ENCODE data around the gene BMX.

Gene BMX

DNA sequence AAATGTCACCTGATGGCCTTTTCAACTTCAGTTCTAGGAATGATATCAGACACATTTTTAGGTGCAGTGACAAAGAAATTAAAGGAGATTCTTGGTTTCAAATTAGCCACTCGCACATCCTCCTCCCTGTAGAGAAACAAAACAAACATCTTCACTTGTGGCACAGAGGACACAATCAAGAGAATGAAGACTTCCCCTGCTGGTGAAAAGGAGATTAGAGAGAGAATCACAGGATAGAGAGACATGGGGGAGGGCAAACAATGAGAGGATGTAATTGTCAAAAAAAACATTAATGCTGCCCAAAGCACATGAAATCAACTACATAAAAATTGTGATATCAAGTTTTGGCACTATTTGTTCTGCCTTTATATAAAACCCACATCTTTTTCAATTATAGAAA, 65.6 kb downstream of the BMX start:
- Histone ChIP-seq H3K4me1 (no peaks in the 10 kb centered on the region), H3K27me3 (no peaks in the 10 kb centered on the region), H3K9me3 (no peaks in the 10 kb centered on the region), H3K4me3 (ENCODE audit: low read depth, low read length) (no peak overlapping the region), H3K36me3 (no peaks in the 10 kb centered on the region)
- no peak for DNase-seq
- TF ChIP-seq, protein P1, sequence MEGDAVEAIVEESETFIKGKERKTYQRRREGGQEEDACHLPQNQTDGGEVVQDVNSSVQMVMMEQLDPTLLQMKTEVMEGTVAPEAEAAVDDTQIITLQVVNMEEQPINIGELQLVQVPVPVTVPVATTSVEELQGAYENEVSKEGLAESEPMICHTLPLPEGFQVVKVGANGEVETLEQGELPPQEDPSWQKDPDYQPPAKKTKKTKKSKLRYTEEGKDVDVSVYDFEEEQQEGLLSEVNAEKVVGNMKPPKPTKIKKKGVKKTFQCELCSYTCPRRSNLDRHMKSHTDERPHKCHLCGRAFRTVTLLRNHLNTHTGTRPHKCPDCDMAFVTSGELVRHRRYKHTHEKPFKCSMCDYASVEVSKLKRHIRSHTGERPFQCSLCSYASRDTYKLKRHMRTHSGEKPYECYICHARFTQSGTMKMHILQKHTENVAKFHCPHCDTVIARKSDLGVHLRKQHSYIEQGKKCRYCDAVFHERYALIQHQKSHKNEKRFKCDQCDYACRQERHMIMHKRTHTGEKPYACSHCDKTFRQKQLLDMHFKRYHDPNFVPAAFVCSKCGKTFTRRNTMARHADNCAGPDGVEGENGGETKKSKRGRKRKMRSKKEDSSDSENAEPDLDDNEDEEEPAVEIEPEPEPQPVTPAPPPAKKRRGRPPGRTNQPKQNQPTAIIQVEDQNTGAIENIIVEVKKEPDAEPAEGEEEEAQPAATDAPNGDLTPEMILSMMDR (IDR thresholded peaks at IDR 0.05; ENCODE audit: low read depth, low read length), result peak; percentile 18; the same call in 1 of the 2 replicates

DNA sequence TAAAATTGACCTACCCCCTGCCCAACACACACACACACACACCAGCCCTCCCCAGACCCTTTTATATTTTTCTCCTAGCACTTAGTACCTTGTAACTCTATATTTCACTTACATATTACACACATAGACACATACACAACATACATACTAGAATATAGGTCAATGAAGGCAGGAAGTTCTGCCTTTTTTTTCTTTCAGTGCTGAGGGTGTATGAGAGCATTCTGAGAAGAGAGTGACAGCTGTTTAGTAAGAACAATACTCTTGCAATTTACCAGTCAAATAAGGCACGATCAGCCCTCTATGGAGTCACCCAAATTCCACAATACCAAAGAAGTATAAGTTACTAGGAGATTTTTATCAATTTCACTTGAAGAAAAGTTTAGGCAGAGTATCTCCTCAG, 66.7 kb downstream of the BMX start:
- H3K36me3 ChIP-seq, result no peaks in the 10 kb centered on the region
- no peaks in the 10 kb centered on the region for H3K4me1 ChIP-seq
- H3K4me3 ChIP-seq (ENCODE audit: low read depth, low read length), result no peak overlapping the region
- TF ChIP-seq, protein P1 (IDR thresholded peaks at IDR 0.05; ENCODE audit: low read depth, low read length), result no peak
- H3K27me3 ChIP-seq, result no peaks in the 10 kb centered on the region
- no peaks in the 10 kb centered on the region for H3K9me3 ChIP-seq
- no peak for DNase-seq

DNA sequence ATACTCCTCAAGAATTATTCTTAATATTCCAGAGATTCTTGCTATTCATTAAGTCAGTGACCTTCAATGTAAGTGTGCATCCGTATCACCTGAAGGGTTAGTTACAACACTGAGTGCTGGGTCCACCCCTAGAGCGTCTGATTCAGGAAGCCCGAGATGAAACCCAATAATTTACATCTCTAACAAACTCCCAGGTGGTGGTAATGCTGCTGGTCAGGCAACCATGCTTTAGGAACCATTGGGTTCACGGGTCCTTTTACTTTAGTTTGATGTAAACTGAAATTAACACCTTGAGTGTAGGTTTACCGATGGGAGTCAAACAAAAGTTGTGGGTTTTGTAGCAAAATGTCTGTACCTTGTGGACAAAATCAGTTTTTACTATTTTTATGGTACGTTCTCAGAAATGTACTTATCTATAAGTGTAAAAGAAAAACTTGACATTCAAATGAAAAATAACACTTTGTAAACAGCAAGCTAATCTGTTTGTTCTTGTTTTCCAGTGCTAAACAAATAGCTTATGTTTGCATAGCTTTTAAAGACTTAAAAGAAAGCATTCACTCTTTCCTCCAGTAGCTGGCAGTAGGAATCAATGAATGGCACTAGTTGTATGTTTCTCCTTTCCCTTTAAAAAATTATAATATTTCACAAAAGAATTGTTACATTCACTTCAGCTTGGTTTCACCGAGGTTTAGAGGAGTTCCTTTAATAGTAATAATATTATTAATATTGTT, 67.4 kb downstream of the BMX start:
- Histone ChIP-seq H3K4me1 (no peaks in the 10 kb centered on the region), H3K27me3 (no peaks in the 10 kb centered on the region), H3K9me3 (no peaks in the 10 kb centered on the region), H3K4me3 (ENCODE audit: low read depth, low read length) (no peak overlapping the region), H3K36me3 (no peaks in the 10 kb centered on the region)
- DNase-seq, result no peak
- TF ChIP-seq, protein P1 (IDR thresholded peaks at IDR 0.05; ENCODE audit: low read depth, low read length), result 0 out of 2 replicates have a peak, but pooled peaks have one; percentile 6

DNA sequence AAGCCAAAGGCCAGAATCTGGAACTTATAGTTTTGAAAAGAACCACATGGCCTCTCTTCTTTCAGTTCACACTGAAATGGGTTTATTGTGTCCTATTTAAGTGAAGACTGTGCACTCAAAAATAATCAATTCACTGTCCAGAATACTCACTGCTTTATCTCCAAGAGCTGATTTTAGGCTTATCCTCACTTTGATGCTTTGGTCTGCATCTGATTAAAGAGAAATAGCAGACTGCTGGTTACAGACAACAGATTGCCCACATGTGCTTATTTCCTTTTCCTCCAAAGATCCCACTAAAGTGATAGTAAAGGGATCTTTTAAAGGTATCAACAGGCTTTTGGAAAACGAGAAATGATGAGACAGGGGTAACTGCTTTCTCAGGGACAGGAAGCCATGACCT, 69.5 kb downstream of the BMX start:
- Histone ChIP-seq H3K9me3 (no peaks in the 10 kb centered on the region), H3K4me3 (ENCODE audit: low read depth, low read length) (no peak overlapping the region), H3K36me3 (no peaks in the 10 kb centered on the region), H3K27me3 (no peaks in the 10 kb centered on the region), H3K4me1 (no peaks in the 10 kb centered on the region)
- DNase-seq, result no peak
- TF ChIP-seq, protein P1 (IDR thresholded peaks at IDR 0.05; ENCODE audit: low read depth, low read length), result no peak

DNA sequence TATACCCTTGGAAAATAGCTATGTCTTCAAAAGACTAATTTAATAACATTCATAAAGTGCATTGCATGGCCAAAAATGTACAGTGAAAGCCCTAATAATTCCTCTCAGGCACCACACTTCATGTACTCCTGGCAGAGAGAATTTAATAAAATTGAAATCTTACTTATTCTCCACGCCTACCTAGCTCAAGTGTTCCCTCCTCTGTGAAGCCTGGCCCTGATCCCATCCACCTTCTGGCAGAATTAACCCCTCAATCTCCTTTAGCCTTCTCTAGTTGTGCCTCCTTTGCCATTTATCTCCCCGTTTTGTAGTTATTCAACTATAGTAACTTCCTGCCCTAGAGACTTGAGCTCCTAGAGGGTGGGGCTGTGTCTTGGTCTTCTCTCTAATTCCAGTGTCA, 73.4 kb downstream of the BMX start:
- TF ChIP-seq, protein P1 (IDR thresholded peaks at IDR 0.05; ENCODE audit: low read depth, low read length), result no peak
- Histone ChIP-seq H3K4me3 (ENCODE audit: low read depth, low read length) (no peak overlapping the region), H3K4me1 (no peaks in the 10 kb centered on the region), H3K27me3 (no peaks in the 10 kb centered on the region), H3K9me3 (no peaks in the 10 kb centered on the region), H3K36me3 (no peaks in the 10 kb centered on the region)
- no peak for DNase-seq

GRCh38 chrX:15576019-15576418, 75.4 kb downstream of the BMX start:
- H3K27me3 ChIP-seq, result no peaks in the 10 kb centered on the region
- H3K4me3 ChIP-seq (ENCODE audit: low read depth, low read length), result no peak overlapping the region
- no peak for DNase-seq
- H3K4me1 ChIP-seq, result no peaks in the 10 kb centered on the region
- TF ChIP-seq, protein P1 (IDR thresholded peaks at IDR 0.05; ENCODE audit: low read depth, low read length), result no peak
- H3K9me3 ChIP-seq, result no peaks in the 10 kb centered on the region
- no peaks in the 10 kb centered on the region for H3K36me3 ChIP-seq
